ENCODE measurements around the gene SHCBP1L. TPM values are rescaled to one million over a fixed set of nuclear protein-coding genes. Genes with fewer than 3 reads are reported as not detected.
A peak's percentile ranks its signal among the peaks of the same experiment; 100 is the strongest.
"Not testable (repeated sequence)": the region's sequence is repeated elsewhere in the genome, so short reads cannot be mapped to it uniquely, and the experiment has no call there.

SHCBP1L gene
- polyA plus RNA-seq, 5 donors, result 0.12 to 0.86 (median 0.45) TPM

- DNase-seq, result no peak
Observed at GRCh38 chr1:182965861-182966260, 12.9 kb upstream of the SHCBP1L start.

GRCh38 chr1:182965096-182965495 lies 12.1 kb upstream of the SHCBP1L start:
- no peak for DNase-seq

- peak; percentile 62 to 82 for DNase-seq
Observed at GRCh38 chr1:182962554-182963115, 9.7 kb upstream of the SHCBP1L start.

DNA sequence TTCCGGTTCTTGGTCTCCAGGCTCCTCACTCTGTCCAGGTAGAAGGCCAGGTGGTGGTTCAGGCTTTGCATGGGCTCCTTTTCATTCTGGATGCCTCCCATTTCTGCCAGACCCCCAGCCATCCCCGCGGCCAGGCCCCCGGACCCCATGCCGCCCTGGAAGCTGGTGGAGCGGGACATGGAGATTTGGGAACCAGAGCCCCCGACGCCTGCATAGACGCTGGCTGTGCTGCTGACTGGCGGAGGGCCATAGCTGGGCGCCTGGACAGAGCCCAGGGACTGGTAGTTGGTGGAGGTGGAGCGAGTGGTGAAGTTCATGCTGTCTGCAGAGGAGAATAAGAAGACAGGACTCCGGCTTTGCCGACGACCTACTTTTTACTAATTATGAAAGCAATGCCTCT lies 7.1 kb upstream of the SHCBP1L start:
- DNase-seq, result no peak

- DNase-seq, result no peak
Observed at GRCh38 chr1:182957902-182958395, 5.0 kb upstream of the SHCBP1L start.

DNA sequence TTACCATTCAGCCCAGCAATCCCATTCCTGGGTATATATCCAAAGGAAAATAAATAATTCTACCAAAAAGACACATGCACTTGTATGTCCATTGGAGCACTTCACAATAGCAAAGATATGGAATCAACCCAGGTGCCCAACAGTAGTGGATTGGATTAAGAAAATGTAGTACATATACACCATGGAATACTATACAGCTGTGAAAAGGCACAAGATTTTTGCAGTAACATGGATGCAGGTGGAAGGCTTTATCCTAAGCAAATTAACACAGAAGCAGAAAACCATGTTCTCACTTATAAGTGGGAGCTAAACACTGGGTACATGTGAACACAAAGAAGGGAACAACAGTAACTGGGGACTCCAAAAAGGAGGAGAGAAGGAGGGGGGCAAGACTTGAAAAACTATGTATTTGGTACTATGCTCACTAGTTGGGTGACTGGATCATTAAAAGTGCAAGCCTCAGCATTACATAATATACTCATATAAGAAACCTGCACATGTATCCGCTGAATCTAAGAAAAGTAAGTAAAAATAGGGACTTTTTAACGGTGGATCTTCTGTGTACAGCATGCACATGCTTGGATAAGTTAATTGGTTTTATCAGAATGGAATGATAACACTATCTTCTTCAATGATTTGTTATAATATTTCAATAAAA lies 3.9 kb upstream of the SHCBP1L start:
- DNase-seq, result no peak

GRCh38 chr1:182955596-182956588 lies 2.9 kb upstream of the SHCBP1L start:
- no peak for DNase-seq

DNA sequence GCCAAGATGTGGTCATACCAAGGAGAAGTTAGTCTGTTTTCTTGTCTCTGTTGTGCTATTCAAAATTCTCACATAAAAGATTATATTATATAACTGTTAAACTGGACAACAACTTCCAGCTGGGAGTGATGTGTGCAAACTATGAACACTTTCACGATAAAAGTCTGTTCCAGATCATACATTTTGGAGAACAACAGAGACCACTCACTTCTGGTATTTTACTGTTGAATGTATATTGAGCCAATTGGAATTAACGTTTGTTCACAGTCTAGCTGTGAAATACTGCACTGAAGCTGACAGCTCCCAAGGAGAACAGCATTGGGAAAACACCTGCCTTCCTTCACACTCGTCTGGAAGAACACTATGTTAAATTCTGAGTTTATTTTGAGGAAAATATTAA lies 860 bp upstream of the SHCBP1L start:
- no peak for DNase-seq

DNA sequence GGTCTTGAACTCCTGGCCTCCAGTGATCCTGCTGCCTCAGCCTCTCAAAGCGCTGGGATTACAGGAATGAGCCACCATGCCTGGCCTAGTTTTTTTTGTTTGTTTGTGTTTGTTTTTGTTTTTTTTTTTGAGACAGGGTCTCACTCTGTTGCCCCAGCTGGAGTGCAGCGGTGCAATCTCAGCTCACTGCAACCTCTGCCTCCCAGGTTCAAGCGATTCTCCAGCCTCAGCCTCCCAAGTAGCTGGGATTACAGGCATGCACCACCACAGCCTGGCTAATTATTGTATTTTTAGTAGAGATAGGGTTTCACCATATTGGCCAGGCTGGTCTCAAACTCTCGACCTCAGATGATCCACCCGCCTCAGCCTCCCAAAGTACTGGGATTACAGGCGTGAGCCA lies 9.6 kb downstream of the SHCBP1L start:
- DNase-seq, result not testable (repeated sequence)

- not testable (repeated sequence) for DNase-seq
Observed at GRCh38 chr1:182942145-182942544, 10.8 kb downstream of the SHCBP1L start.

- DNase-seq, result no peak
Observed at GRCh38 chr1:182939413-182939812, 13.6 kb downstream of the SHCBP1L start.

GRCh38 chr1:182935716-182936115 lies 17.2 kb downstream of the SHCBP1L start:
- no peak for DNase-seq

GRCh38 chr1:182930985-182931384 lies 22.0 kb downstream of the SHCBP1L start:
- no peak for DNase-seq

DNA sequence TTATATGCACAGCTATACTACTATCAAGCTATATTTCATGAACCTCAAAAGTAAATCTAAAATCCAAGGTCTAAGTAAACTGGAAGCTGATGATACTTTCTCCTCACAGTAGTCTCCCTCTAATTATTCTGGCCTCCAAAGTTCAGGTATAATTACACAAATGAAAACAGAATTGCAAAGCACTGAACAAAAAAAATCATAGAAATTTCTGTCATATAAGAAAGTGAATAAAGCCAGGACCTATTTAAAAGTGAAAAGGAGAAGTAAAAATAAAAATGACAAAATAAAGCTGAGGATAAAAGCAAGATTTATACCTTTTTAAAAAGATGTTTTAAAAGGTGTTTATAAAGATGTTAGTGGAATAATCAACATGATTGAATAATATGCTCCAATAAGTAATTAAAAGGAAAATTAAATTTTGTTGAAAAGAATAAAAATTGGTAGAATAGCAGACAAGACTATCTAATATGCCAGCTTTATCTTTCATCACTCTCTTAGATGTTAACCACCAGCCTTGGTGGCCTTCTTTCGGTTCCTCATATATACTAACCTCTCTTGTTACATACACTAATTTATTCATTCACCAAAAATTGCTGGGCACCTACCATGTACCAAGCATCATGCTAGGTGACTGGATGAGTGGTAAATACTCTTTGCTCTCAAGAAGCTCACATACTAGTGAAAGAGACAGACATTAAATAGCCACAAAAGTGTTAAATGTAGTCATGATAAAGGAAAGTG lies 25.1 kb downstream of the SHCBP1L start:
- no peak for DNase-seq

GRCh38 chr1:182925661-182926060 lies 27.3 kb downstream of the SHCBP1L start:
- no peak for DNase-seq

GRCh38 chr1:182917378-182917777 lies 35.6 kb downstream of the SHCBP1L start:
- no peak for DNase-seq

DNA sequence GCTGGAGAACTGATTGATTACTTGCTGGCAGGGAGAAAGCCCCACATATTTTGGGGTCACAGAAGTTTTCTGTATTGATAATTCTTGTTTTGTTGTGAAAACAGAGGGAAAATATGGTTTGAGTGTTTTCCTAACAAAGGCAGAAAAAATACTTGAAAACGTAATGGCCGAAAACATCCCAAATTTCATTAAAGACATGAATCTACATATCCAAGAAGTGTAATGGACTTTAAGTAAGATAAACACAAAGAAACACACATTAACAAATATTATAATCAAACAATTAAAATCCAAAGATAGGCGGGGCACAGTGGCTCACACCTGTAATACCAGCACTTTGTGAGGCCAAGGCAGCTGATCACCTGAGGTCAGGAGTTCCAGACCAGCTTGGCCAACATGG lies 39.6 kb downstream of the SHCBP1L start:
- no peak for DNase-seq

DNA sequence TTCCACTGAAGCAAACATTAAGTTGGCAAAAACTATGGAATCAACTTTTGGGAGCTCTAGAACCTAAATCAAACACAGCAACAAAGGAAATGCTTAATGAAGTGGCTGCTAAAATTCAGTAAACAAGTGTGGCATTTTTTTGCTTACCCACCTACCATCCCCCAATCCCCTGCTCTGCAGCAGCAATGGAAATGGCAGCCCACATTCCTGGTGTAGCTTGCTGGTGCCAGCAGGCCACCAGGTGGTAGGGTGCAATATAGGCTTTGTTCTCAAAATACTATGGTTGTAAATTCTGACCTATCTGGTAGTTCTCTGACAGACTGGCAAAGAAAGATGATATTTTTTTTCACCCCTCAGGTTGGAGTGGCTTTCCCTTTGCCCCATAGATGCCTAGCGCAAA lies 42.8 kb downstream of the SHCBP1L start:
- DNase-seq, result no peak

DNA sequence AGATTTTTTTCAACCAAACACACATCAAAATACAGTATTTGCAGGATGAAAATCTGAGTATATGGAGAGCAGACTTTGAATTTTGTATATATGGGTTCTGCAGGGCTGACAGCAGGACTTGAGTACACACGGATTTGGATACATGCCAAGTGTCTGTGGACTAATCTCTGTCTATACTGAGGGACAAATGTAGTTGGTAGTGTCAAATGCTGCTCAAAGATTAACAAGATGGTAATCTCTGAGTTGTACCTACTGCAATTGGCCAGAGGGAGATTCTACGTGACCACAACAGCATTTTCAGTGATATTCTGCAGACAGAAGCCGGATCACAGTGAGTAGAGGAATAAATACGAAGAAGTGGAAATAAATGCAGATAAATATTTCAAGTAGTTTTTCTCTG lies 43.4 kb downstream of the SHCBP1L start:
- no peak for DNase-seq

GRCh38 chr1:182905321-182905720 lies 47.6 kb downstream of the SHCBP1L start:
- DNase-seq, result no peak

GRCh38 chr1:182901946-182902345 lies 51.0 kb downstream of the SHCBP1L start:
- not testable (repeated sequence) for DNase-seq

GRCh38 chr1:182897696-182898095 lies 55.3 kb downstream of the SHCBP1L start:
- no peak for DNase-seq

All from right lung (tissue), 5 donors.